K562 (cell line): ENCODE results near the gene EBF4. TPM values are rescaled to one million over a fixed set of nuclear protein-coding genes. Genes with fewer than 3 reads are reported as not detected.

Source experiments
- ATAC-seq: fragments of 200-7000 bp; cut with Tn5 transposase; 3 replicates; pipeline ENCODE4 v1.9.1; 2020; ENCODE audit warnings: moderate library complexity
- BruUV-seq: library from RNA; stranded (reverse); fragments of 400-500 nt; replicated peaks from 2 replicates; lab custom pipeline; 2021; lab: Mats Ljungman, UMichigan
- CTCF ChIA-PET: fragments of 300-600 bp; formaldehyde crosslinking; extraction: SDS; loops from one replicate; lab custom pipeline; 2021; ENCODE audit warnings: low intra/inter-chr PET ratio; lab: Yijun Ruan, JAX
- POLR2A ChIA-PET: fragments of 300-600, 350-650 bp; sonication (Branson Sonifier 250); formaldehyde crosslinking; extraction: SDS; loops from one replicate; lab custom pipeline; 2021; ENCODE audit warnings: antibody characterized with exemption, inconsistent platforms; lab: Yijun Ruan, JAX
- DNase-seq, 4 experiments: peaks; one replicate each; pipeline versions ENCODE4 v3.0.0 to v3.0.0-alpha.2; 2011 to 2018; ENCODE audit warnings: low spot score in 3 of 4, mixed read lengths in 3 of 4; ENCODE audit errors: extremely low read depth in 1 of 4
- FAIRE-seq: peaks from 2 replicates; lab custom pipeline; 2011; peaks lifted over from hg19 to GRCh38; lab: Jason Lieb, UNC
- H2AFZ ChIP-seq: 2 replicates; pipeline ENCODE4 v1.6.0; 2011; ENCODE audit warnings: low read depth, low read length, control low read depth, inconsistent platforms
- H3K27ac ChIP-seq: fragments of 200-600 bp; 3 replicates; pipeline ENCODE4 v1.8.0; 2011; ENCODE audit warnings: low read depth, mild to moderate bottlenecking, control low read depth, inconsistent platforms, low read length, moderate library complexity, mixed read lengths; ENCODE audit errors: extremely low read depth
- H3K27me3 ChIP-seq, 2 experiments: fragments of 300-600 bp in 1 of 2; 2 replicates in 1 of 2; 3 replicates in 1 of 2; pipeline versions ENCODE4 v1.6.0 to v1.8.0; 2011; ENCODE audit warnings: inconsistent platforms in 2 of 2, low read length in 2 of 2, mild to moderate bottlenecking in 1 of 2, mixed read lengths in 1 of 2, moderate library complexity in 1 of 2; ENCODE audit not compliant: control insufficient read depth in 2 of 2, insufficient read depth in 2 of 2
- H3K36me3 ChIP-seq: fragments of 300-600 bp; 3 replicates; pipeline ENCODE4 v1.8.0; 2011; ENCODE audit warnings: mild to moderate bottlenecking, low read length, inconsistent platforms; ENCODE audit not compliant: control insufficient read depth, insufficient read depth
- H3K4me1 ChIP-seq, 2 experiments: fragments of 200-600 bp in 1 of 2; replicated peaks in 1 of 2; 2 replicates in 1 of 2; 3 replicates in 1 of 2; pipeline versions ENCODE4 v1.5.1 to v1.8.0; 2011; ENCODE audit warnings: inconsistent platforms in 2 of 2, low read length in 2 of 2, mild to moderate bottlenecking in 1 of 2, mixed read lengths in 1 of 2, moderate library complexity in 1 of 2; ENCODE audit not compliant: control insufficient read depth in 2 of 2, insufficient read depth in 2 of 2
- H3K4me2 ChIP-seq: 2 replicates; pipeline ENCODE4 v1.6.1; 2011; ENCODE audit warnings: low read length, control low read depth, inconsistent platforms, mixed read lengths; ENCODE audit not compliant: insufficient read depth
- H3K4me3 ChIP-seq: fragments of 200-600 bp; sonication (generic), shearing (Covaris generic); 2 replicates; pipeline ENCODE4 v1.5.1; 2016; ENCODE audit warnings: control low read depth, inconsistent platforms
- H3K79me2 ChIP-seq: fragments of 200-600 bp; 3 replicates; pipeline ENCODE4 v1.8.0; 2011; ENCODE audit warnings: low read length, inconsistent platforms; ENCODE audit not compliant: control insufficient read depth, insufficient read depth
- H3K9ac ChIP-seq, 2 experiments: 2 replicates each; pipeline versions ENCODE4 v1.6.0 to v1.6.1; 2011; ENCODE audit warnings: low read depth in 2 of 2, low read length in 2 of 2, control low read depth in 1 of 2, inconsistent platforms in 1 of 2, mild to moderate bottlenecking in 1 of 2, mixed read lengths in 1 of 2; ENCODE audit not compliant: insufficient read depth in 1 of 2
- H3K9me1 ChIP-seq: one replicate; pipeline ENCODE4 v1.6.0; 2011; ENCODE audit warnings: inconsistent platforms, mild to moderate bottlenecking, low read length, moderate library complexity; ENCODE audit not compliant: control insufficient read depth, insufficient read depth
- H3K9me3 ChIP-seq: replicated peaks from 2 replicates; pipeline ENCODE4 v1.5.1; 2011; ENCODE audit warnings: low read depth, low read length, inconsistent platforms; ENCODE audit not compliant: control insufficient read depth, insufficient read depth
- H4K20me1 ChIP-seq: replicated peaks from 2 replicates; pipeline ENCODE4 v1.6.1; 2011; ENCODE audit warnings: low read length, inconsistent platforms, mixed read lengths; ENCODE audit not compliant: control insufficient read depth, insufficient read depth
- ARHGAP35 ChIP-seq: fragments of 450-650 bp; IDR thresholded peaks from 2 replicates; pipeline ENCODE4 v1.6.1; 2018; ENCODE audit not compliant: partially characterized antibody
- CXXC5 ChIP-seq: fragments of 250-450 bp; sonication (Bioruptor Pico); IDR thresholded peaks from 2 replicates; pipeline ENCODE4 v1.8.0; 2022; ENCODE audit warnings: inconsistent platforms, mild to moderate bottlenecking, moderate library complexity
- ESRRA ChIP-seq: fragments of 450-650 bp; IDR thresholded peaks from 2 replicates; pipeline ENCODE4 v1.6.1; 2014; ENCODE audit warnings: low read depth, mild to moderate bottlenecking, moderate library complexity, borderline replicate concordance
- FOXA3 ChIP-seq, 2 experiments: fragments of 450-650 bp in 1 of 2; sonication (generic) in 1 of 2; formaldehyde crosslinking; IDR thresholded peaks in 1 of 2; conservative IDR thresholded peaks in 1 of 2; 2 replicates each; pipeline versions ENCODE4 v1.4.0 to v1.8.0; 2020 to 2022; ENCODE audit warnings: mild to moderate bottlenecking in 2 of 2, missing genetic modification reagents in 1 of 2
- NBN ChIP-seq: fragments of 450-650 bp; IDR thresholded peaks from 2 replicates; pipeline ENCODE4 v1.6.1; 2016; ENCODE audit warnings: low read depth, mild to moderate bottlenecking
- NR2C1 ChIP-seq, 2 experiments: fragments of 450-650 bp; IDR thresholded peaks; 2 replicates each; pipeline ENCODE4 v1.6.1; 2017; ENCODE audit warnings: mild to moderate bottlenecking in 2 of 2, antibody characterized with exemption in 1 of 2, inconsistent platforms in 1 of 2, missing compliant biosample characterization in 1 of 2, missing genetic modification characterization in 1 of 2
- NRF1 ChIP-seq, 2 experiments: fragments of 450-650 bp; IDR thresholded peaks in 1 of 2; conservative IDR thresholded peaks in 1 of 2; 2 replicates each; pipeline ENCODE4 v1.6.1; 2014; ENCODE audit warnings: mild to moderate bottlenecking in 2 of 2
- PHF8 ChIP-seq: fragments of 200-600 bp; sonication (generic); IDR thresholded peaks from 2 replicates; pipeline ENCODE4 v1.6.1; 2012; ENCODE audit warnings: mixed run types, mild to moderate bottlenecking, inconsistent platforms, low read length, moderate library complexity, borderline replicate concordance
- VEZF1 ChIP-seq: fragments of 200-800 bp; sonication (Bioruptor generic); IDR thresholded peaks from 2 replicates; pipeline ENCODE4 v1.6.1; 2017; ENCODE audit warnings: missing genetic modification characterization, missing compliant biosample characterization
- ZBTB7A ChIP-seq: IDR thresholded peaks from 2 replicates; pipeline ENCODE4 v1.6.1; 2011; ENCODE audit warnings: low read depth, mild to moderate bottlenecking, low read length, moderate library complexity, borderline replicate concordance; ENCODE audit not compliant: control insufficient read depth
- ZNF764 ChIP-seq: fragments of 250-450 bp; sonication (Bioruptor Pico); IDR thresholded peaks from 2 replicates; pipeline ENCODE4 v1.4.0; 2020; ENCODE audit warnings: low read depth, mild to moderate bottlenecking, moderate library complexity
- WGBS: fragments of 100-300 bp; shearing (Covaris generic); methylation state at CpG from one replicate; pipeline ENCODE4 v1.1.6; 2016; ENCODE audit warnings: low coverage, mixed read lengths; ENCODE audit not compliant: insufficient coverage; ENCODE audit errors: missing lambda C conversion rate; 5-methylcytosine and 5-hydroxymethylcytosine counted together
- in situ Hi-C: fragments of 300-500 bp; cut with MboI; formaldehyde crosslinking; loops from 4 replicates; pipeline ENCODE4 v1.15.0; 2018; ENCODE audit warnings: inconsistent platforms, mixed read lengths
- intact Hi-C: fragments of 100-400 bp; cut with micrococcal nuclease; formaldehyde crosslinking; loops from 2 replicates; pipeline ENCODE4 v1.14.2; 2022
- polyA plus RNA-seq, 8 experiments: library from polyadenylated mRNA; depleted of rRNA in 4 of 8; stranded (reverse) in 5 of 8; unstranded in 3 of 8; fragments of >200 nt; fragmentation: Nextera tagmentation in 2 of 8; fragmentation: Illumina TruSeq in 1 of 8; extraction: Ambion mirVana in 2 of 8; extraction: Trizol in 1 of 8; gene quantifications; 2 replicates each; pipeline versions ENCODE4 v1.2.1 to v1.2.3, GENCODE V29; 2011 to 2014; ENCODE audit warnings: inconsistent platforms in 1 of 8, missing spikeins in 1 of 8
- total RNA-seq, 7 experiments: library from RNA; depleted of rRNA in 6 of 7; stranded (reverse); fragments of >200 nt in 6 of 7; fragmentation: Illumina TruSeq in 2 of 7; extraction: Trizol in 2 of 7; gene quantifications; 2 replicates each; pipeline versions ENCODE4 v1.2.1 to v1.2.3, GENCODE V29; 2011 to 2021; ENCODE audit warnings: low replicate concordance in 1 of 7

The EBF4 gene
- total and polyA plus RNA-seq, 9 of the 15 experiments (the other 6 are each of a cell fraction or from before 2014, with no cell fraction given), result 0.09 TPM; not detected in 8

GRCh38 chr20:2751347-2751877 lies 58.8 kb downstream of the EBF4 start:
- intact Hi-C loops (loop anchor here (1.0 kb wide), 1 partner anchor 63 kb away; no protein-coding TSS in a partner anchor), in situ Hi-C loops (loop anchor here (10.0 kb wide), 1 partner anchor 243 kb away; no protein-coding TSS in a partner anchor)
- H3K27ac ChIP-seq, result no peak overlapping the region
- no peaks in the 10 kb centered on the region for H3K36me3 ChIP-seq
- no peaks in the 10 kb centered on the region for H3K79me2 ChIP-seq
- CTCF ChIA-PET, result no interaction called here
- WGBS, result 9% methylated on average over 10 of the region's 26 CpGs
- BruUV-seq, result no TSS peak
- POLR2A ChIA-PET, result interaction anchor here (0.6 kb wide), 1 partner anchor 87 kb away, joined by 3 read pairs; the partner anchor contains the start of gene IDH3B
- no peak overlapping the region for H3K4me3 ChIP-seq
- peaks cover 0 to 37% of the 10 kb centered on the region in 2 experiments; a peak in 2 of 5 replicates for H3K27me3 ChIP-seq
- H4K20me1 ChIP-seq, result no peaks in the 10 kb centered on the region
- TF ChIP-seq ZBTB7A, result peak; percentile 9; the same call in 1 of the 2 replicates
- TF ChIP-seq ESRRA, result no peak
- no peak overlapping the region for H3K9ac ChIP-seq
- no peaks in the 10 kb centered on the region for H3K9me1 ChIP-seq
- FAIRE-seq (no peak), DNase-seq (no peak), ATAC-seq (no peak)
- H3K9me3 ChIP-seq, result no peaks in the 10 kb centered on the region
- no peak overlapping the region for H3K4me2 ChIP-seq
- H2AFZ ChIP-seq, result no peak overlapping the region
- H3K4me1 ChIP-seq, result peaks cover 2 to 39% of the 10 kb centered on the region in 2 experiments; a peak in 4 of 5 replicates

GRCh38 chr20:2751878-2752566 lies 59.4 kb downstream of the EBF4 start:
- Histone ChIP-seq H2AFZ (peak overlapping the region; percentile 72), H3K9ac (peak overlapping the region in 1 of 2 experiments; percentile 85; a peak in 2 of 4 replicates)
- POLR2A ChIA-PET, result no interaction called here
- TF ChIP-seq ARHGAP35 (no peak), NR2C1 (IDR thresholded peaks at IDR 0.05) (no peak), NR2C1 (tag; IDR thresholded peaks at IDR 0.05) (no peak), ZNF764 (CRISPR knock-in tag) (peak; percentile 58; the same call in 1 of the 2 replicates), CXXC5 (CRISPR knock-in tag) (peak; percentile 56), FOXA3 (CRISPR knock-in tag; conservative IDR thresholded peaks at IDR 0.05 in 1 of 2, IDR thresholded peaks at IDR 0.05 in 1 of 2) (no peak), NRF1 (conservative IDR thresholded peaks at IDR 0.05 in 1 of 2, IDR thresholded peaks at IDR 0.05 in 1 of 2) (peak in 1 of 2 experiments; percentile 51; a peak in 2 of 4 replicates), NBN (no peak), PHF8 (peak; percentile 25; the same call in 1 of the 2 replicates), VEZF1 (CRISPR knock-in tag) (peak; percentile 36)

More at GRCh38 chr20:2751878-2752566, 59.4 kb downstream of the EBF4 start:
- no TSS peak for BruUV-seq
- H3K27me3 ChIP-seq, result peaks cover 0 to 37% of the 10 kb centered on the region in 2 experiments; a peak in 2 of 5 replicates
- H3K27ac ChIP-seq, result no peak overlapping the region
- H3K4me3 ChIP-seq, result peak overlapping the region; percentile 40
- peak overlapping the region; percentile 72; the same call in 1 of the 2 replicates for H3K4me2 ChIP-seq
- no peaks in the 10 kb centered on the region for H3K9me3 ChIP-seq
- intact Hi-C loops, result loop anchor here (1.0 kb wide), 1 partner anchor 64 kb away; no protein-coding TSS in a partner anchor
- ATAC-seq (peak; percentile 81), FAIRE-seq (no peak), DNase-seq (peak; percentile 44 to 84 (median 70))
- WGBS, result 0% methylated on average over 2 of the region's 93 CpGs
- in situ Hi-C loops, result loop anchor here (10.0 kb wide), 1 partner anchor 243 kb away; no protein-coding TSS in a partner anchor
- H4K20me1 ChIP-seq, result no peaks in the 10 kb centered on the region
- H3K36me3 ChIP-seq, result no peaks in the 10 kb centered on the region
- peaks cover 2 to 39% of the 10 kb centered on the region in 2 experiments; a peak in 4 of 5 replicates for H3K4me1 ChIP-seq
- no peaks in the 10 kb centered on the region for H3K9me1 ChIP-seq
- no peaks in the 10 kb centered on the region for H3K79me2 ChIP-seq
- CTCF ChIA-PET, result interaction anchor here (0.6 to 1.7 kb wide), 2 partner anchors 100 to 101 kb away, joined by 3 to 6 read pairs; partner anchors contain the start of gene NOP56
